Nephron (organoid): ENCODE measurements around the gene CAD.

Experiments used
- H3K27ac Mint-ChIP-seq, 3 experiments: 2 replicates each; pipeline ENCODE4 v1.8.0; 2020; ENCODE audit warnings: mixed read lengths in 3 of 3, mild to moderate bottlenecking in 2 of 3, moderate library complexity in 1 of 3
- H3K27me3 Mint-ChIP-seq: 2 replicates; pipeline ENCODE4 v1.8.0; 2021; ENCODE audit warnings: low read depth, mild to moderate bottlenecking, moderate library complexity, mixed read lengths
- H3K36me3 Mint-ChIP-seq: 2 replicates; pipeline ENCODE4 v1.8.0; 2020; ENCODE audit warnings: low read depth, mixed read lengths
- H3K4me1 Mint-ChIP-seq: 2 replicates; pipeline ENCODE4 v1.8.0; 2020; ENCODE audit warnings: mixed read lengths
- H3K4me3 Mint-ChIP-seq, 3 experiments: 2 replicates each; pipeline ENCODE4 v1.8.0; 2020; ENCODE audit warnings: mild to moderate bottlenecking in 3 of 3, mixed read lengths in 3 of 3, moderate library complexity in 2 of 3
- H3K9me3 Mint-ChIP-seq: 2 replicates; pipeline ENCODE4 v1.8.0; 2020; ENCODE audit warnings: mixed read lengths
- CTCF ChIP-seq, 3 experiments: fragments of 200-600 bp; sonication (generic); IDR thresholded peaks; one replicate each; pipeline ENCODE4 v1.5.0; 2021; ENCODE audit warnings: antibody characterized with exemption in 3 of 3; ENCODE audit not compliant: unreplicated experiment in 3 of 3

Gene CAD

DNA sequence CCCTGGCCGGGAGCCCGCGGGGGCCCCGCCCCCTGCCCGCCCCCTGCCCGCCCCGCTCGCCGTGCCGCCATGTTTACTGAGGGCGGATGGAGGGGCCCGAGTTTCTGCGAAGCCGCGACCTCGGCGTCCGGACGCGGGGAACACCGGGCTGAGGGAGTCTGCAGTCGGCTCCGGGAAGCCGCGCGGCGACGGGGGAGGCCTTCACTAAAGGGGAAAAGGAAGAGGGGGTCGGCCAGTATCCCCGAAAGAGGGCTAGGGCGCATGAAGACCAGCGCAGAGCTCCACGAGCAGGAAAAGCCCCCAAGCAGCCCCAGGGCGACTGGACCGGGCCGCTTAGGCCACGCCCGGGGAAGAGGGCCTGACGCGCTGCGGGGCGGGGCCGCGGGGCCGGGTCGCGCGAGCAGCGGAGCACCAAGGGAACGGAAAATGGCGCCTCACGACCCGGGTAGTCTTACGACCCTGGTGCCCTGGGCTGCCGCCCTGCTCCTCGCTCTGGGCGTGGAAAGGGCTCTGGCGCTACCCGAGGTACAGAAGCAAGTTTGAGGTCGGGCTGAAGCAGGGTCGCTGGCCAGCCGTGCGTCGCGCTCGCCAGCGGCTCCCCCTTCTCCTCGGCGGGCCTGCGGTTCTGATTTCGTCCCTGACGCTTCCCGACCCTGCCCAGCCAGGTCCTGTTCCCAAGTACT lies 5.1 kb upstream of the CAD start, which contains the start of the genes ATRAID and SLC5A6:
ATRAID (plus strand) TSS at position 99 of the 683 bp plus-strand sequence; CDS start at position 427, 328 bp downstream.
SLC5A6 (minus strand) TSS at position 326 of the 683 bp plus-strand sequence. CDS start 4,618 bp downstream, outside the sequence.
- Mint-ChIP-seq H3K9me3 (no peaks in the 10 kb centered on the region), H3K4me3 (peak within 1 kb of the TSS; percentile 99 to 100 (median 99)), H3K36me3 (peaks cover 24% of the 10 kb centered on the region), H3K27me3 (no peaks in the 10 kb centered on the region), H3K4me1 (peaks cover 52% of the 10 kb centered on the region), H3K27ac (peak within 1 kb of the TSS; percentile 99 to 100 (median 100))
- TF ChIP-seq CTCF (IDR thresholded peaks at IDR 0.05; ENCODE audit: unreplicated experiment in 3 of 3) = no peak

DNA sequence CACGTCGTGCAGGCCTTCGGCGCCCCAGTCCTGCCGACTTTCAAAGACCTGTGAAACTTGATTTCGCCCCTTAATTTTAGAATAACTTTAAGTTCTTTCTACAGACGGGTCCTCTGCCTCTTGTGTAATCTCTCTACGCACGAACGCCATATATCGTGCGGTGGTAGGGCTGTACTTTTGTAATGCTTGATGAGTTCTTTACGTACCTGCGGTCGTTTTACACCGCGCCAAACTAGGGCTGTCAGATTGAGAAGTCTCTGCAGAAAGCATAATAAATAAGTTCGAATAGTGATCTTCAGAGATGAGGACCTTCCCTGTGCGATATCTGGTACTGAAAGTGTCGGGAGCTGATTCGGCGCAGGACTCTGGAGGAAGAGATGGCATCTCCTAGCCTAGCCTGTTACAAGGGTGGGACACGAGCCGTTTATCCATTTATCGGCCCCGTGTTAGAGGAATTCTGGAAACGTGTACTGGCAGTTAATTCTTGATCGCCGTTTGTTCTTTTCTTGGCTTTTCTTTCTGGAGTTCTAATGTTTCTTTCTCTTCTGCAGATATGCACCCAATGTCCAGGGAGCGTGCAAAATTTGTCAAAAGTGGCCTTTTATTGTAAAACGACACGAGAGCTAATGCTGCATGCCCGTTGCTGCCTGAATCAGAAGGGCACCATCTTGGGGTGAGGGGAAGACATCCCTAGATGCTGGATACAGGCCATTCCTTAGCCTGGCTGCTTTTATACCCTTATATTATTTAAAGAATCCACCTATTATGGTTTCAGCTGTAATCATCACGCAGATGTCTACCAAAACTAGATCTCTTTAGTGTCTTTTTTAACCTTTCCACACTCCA lies 4.3 kb upstream of the CAD start:
- Mint-ChIP-seq H3K4me3 (peak overlapping the region; percentile 99 to 100 (median 99)), H3K27ac (peak overlapping the region; percentile 99 to 100 (median 100)), H3K36me3 (peaks cover 19% of the 10 kb centered on the region), H3K27me3 (no peaks in the 10 kb centered on the region), H3K9me3 (no peaks in the 10 kb centered on the region), H3K4me1 (peaks cover 60% of the 10 kb centered on the region)
- no peak for TF ChIP-seq CTCF (IDR thresholded peaks at IDR 0.05; ENCODE audit: unreplicated experiment in 3 of 3)

DNA sequence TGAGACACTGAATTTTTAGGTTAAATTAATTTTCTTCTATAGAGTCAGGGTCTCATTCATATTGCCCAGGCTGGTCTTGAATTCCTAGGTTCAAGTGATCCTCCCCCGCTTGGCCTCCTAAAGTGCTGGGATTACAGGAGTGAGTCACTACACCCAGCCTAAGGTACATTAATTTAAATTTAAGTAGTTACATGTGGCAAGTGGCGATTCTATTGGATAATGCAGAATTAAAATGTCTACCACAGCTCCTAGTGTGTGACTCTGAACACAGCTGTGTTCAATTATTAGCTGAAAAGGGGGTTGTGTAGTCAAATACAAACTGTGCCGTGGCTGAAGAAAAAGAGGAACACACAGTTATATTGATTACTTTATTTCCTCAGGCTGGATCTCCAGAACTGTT lies 2.2 kb upstream of the CAD start:
- H3K36me3 Mint-ChIP-seq = peaks cover 16% of the 10 kb centered on the region
- peaks cover 52% of the 10 kb centered on the region for H3K4me1 Mint-ChIP-seq
- no peak for TF ChIP-seq CTCF (IDR thresholded peaks at IDR 0.05; ENCODE audit: unreplicated experiment in 3 of 3)
- no peaks in the 10 kb centered on the region for H3K27me3 Mint-ChIP-seq
- H3K4me3 Mint-ChIP-seq = peak overlapping the region in 2 of 3 experiments; percentile 35 to 73
- no peaks in the 10 kb centered on the region for H3K9me3 Mint-ChIP-seq
- no peak overlapping the region for H3K27ac Mint-ChIP-seq

- Mint-ChIP-seq H3K4me1 (peaks cover 46% of the 10 kb centered on the region), H3K27ac (peak overlapping the region; percentile 87 to 97 (median 94)), H3K27me3 (no peaks in the 10 kb centered on the region), H3K4me3 (peak overlapping the region; percentile 89 to 95 (median 94)), H3K36me3 (peaks cover 28% of the 10 kb centered on the region), H3K9me3 (no peaks in the 10 kb centered on the region)
- no peak for TF ChIP-seq CTCF (IDR thresholded peaks at IDR 0.05; ENCODE audit: unreplicated experiment in 3 of 3)
Measured at GRCh38 chr2:27216416-27217137, 592 bp upstream of the CAD start.

DNA sequence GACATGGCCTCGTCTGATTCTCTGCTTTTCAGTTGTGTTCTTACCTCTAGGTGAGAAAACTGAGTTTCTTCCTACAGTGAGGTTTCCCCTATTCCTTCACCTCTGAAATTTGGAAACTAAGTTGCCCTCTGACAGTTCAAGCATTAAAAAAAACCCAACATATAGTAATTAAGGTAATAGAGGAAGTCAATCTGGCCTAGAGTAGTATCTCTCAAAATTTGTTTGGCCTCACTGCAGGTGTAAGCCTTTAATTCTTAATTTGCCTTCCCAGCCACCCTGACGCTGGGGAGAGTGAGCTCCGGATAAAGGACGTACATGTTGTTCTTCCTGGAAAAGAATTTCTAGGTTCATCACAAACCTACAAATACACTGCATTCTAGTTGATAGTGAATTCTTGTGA lies 1.4 kb downstream of the CAD start:
- peaks cover 47% of the 10 kb centered on the region for H3K36me3 Mint-ChIP-seq
- no peaks in the 10 kb centered on the region for H3K9me3 Mint-ChIP-seq
- TF ChIP-seq CTCF (IDR thresholded peaks at IDR 0.05; ENCODE audit: unreplicated experiment in 3 of 3) = no peak
- H3K27me3 Mint-ChIP-seq = no peaks in the 10 kb centered on the region
- peak overlapping the region; percentile 27 to 87 (median 42) for H3K27ac Mint-ChIP-seq
- peak overlapping the region; percentile 89 to 95 (median 94) for H3K4me3 Mint-ChIP-seq
- H3K4me1 Mint-ChIP-seq = peaks cover 32% of the 10 kb centered on the region
